GM19372 (cell line): ENCODE measurements around the gene TIGAR.

Experiments
- ATAC-seq: cut with Tn5 transposase; IDR thresholded peaks from one replicate; pipeline ENCODE4 v1.9.1; 2021; ENCODE audit warnings: mild to moderate bottlenecking, low read depth, moderate library complexity; ENCODE audit not compliant: unreplicated experiment

The TIGAR gene

DNA sequence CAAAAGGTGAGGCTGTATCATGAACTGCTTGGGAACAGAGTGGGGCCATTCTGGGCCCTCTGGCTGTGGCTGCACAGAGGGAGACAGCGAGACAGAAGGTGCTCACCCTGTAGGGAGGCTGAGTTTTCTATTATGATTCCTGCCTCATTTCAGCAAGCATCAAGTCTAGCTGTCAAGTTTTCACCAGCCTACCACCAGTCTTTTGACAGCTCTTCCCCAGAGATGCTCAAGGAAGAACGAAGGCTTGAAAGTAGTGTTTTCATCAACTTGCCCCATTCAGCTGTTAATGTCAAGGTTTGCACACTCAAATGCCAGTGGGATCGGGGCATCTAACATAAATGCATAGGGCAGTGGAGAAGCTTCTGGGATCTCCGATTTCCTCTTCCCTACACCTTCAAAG lies 48.5 kb downstream of the TIGAR start:
- no peak for ATAC-seq

DNA sequence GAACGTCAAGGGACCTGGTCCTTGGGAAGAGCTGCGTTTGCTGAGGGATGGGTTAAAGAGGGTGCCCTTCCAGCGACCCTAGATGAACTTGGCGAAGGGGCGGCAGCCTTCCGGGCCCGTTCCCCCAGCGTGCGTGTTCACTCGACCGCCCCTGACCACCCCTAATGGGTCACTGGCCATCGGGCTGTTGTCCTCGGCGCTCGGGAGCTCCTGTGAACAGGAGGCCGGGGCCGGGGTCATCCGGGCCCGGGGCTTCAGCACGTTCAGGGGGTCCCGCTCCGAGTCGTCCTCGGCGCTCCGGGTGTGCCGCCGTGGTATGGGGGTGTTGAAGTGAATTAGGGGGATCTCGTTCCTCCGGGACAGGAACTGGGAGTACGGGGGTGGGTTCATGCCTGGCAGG lies 49.3 kb downstream of the TIGAR start:
- no peak for ATAC-seq

GRCh38 chr12:4372653-4373052 lies 51.6 kb downstream of the TIGAR start:
- no peak for ATAC-seq

- ATAC-seq: no peak
Observed at GRCh38 chr12:4375449-4375848, 54.4 kb downstream of the TIGAR start.

DNA sequence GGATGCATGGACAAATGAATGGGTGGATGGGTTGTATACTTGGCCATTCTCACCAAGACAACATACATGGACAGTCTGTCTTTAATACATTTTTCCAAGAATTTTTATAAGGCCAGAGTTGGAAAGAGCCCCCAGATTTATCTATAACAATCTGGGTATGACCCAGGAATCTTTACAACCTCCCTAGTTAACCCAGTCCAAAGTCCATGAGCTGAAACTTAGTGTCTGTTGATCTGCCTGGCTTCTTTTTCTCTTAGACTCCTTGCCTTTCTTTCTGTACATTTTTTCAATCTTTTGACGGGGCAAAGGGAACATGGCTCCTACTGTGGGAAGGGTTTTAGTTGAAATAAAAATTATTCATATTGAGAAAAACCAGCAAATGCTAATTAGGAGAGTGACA lies 57.8 kb downstream of the TIGAR start:
- ATAC-seq: no peak

GRCh38 chr12:4379405-4379804 lies 58.4 kb downstream of the TIGAR start, which contains the start of gene FGF23:
TSS of gene FGF23 (minus strand) at chr12:4379712. CDS start at chr12:4379582, 130 bp downstream.
- no peak for ATAC-seq

GRCh38 chr12:4380332-4380731 lies 59.3 kb downstream of the TIGAR start:
- ATAC-seq: no peak

DNA sequence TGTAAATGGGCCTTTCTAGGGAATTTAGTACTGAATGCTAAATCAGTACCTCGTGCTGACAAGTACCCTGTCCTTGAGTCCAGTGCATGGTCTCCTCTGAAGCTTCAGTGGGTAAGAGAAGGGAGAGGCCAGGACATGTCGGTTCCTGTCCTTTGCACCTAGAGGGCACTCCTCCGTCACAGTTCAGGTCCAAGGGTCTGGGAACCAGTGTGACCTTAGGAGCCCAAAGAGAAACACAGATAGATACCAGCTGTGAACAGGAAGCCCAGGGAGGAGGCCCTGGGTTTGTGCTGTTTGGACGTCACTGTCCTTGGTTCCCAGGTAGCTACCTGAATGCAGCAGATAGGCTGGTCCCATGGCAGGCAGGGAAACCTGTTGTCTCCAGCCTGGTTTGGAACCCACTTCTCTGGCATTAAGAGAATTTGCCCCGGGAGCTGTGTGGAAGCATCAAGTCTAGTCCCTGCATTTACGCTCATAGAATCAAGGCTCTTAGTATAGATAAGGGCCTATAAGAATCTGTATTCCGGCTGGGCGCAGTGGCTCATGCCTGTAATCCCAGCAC lies 62.4 kb downstream of the TIGAR start:
- ATAC-seq: no peak

GRCh38 chr12:4386801-4387200 lies 65.8 kb downstream of the TIGAR start:
- no peak for ATAC-seq

DNA sequence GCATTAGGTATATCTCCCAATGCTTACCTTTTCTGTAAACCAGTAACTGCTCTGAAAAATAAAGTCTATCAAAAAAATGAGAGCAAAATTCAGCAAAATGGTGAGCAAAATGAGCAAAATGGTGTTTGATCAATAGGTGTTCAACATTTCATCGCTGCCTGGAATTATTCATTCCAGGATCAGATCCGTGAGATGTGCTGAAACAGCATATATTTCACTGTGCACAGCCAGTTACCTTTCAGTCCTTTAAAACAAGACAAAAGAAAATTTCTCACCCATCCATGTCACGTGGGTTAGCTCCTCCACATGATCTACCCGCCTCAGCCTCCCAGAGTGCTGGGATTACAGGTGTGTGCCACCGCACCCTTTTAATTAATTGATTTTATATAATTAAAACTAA lies 66.6 kb downstream of the TIGAR start:
- ATAC-seq: no peak

- no peak for ATAC-seq
Observed at GRCh38 chr12:4388032-4388431, 67.0 kb downstream of the TIGAR start.

- ATAC-seq: no peak
Observed at GRCh38 chr12:4388662-4389061, 67.6 kb downstream of the TIGAR start.

DNA sequence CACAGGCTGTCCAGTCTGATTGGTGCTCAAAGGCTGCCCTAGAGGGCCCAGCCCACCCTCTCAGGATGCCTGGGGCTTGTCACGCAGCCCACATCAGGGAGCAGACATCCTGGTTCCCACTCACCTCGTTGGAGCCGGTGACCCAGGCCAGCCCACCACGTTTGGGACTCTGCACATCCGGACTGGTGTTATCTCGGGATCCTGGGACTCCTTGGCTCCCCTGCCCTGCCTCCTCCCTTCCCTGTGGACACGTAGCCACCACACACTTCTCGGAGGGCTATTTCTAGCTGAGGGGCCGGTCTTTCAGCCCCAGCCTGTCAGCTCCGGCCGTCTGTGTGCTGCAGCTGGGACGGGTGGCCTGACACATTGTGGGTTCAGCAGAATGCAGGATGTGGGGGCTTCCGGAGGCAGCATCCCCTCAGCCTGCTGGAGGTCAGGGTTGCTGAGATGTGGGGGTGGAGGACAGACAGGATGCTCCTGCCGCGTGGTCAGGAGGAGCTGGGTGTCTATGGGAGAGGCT lies 71.3 kb downstream of the TIGAR start:
- ATAC-seq: no peak

- no peak for ATAC-seq
Observed at GRCh38 chr12:4393211-4393610, 72.2 kb downstream of the TIGAR start.

DNA sequence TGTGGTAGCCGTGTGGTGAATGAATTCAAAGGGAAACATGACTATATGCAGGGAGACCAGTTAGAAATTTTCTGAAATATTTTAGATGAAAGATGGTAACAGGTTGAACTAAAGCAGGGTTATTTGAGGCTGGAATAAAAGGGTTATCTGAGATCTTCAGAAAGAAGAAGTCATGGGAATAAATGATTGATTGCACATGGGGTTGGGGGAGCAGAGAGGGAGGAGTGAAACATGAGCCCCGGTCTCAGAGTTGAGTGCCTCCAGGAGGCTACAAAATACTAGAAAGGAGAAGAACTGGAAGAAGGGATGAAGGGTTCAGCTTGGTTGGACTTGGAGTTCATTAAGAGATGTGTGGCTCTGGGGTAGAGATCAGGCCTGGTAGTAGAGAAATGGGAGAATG lies 74.8 kb downstream of the TIGAR start:
- no peak for ATAC-seq

DNA sequence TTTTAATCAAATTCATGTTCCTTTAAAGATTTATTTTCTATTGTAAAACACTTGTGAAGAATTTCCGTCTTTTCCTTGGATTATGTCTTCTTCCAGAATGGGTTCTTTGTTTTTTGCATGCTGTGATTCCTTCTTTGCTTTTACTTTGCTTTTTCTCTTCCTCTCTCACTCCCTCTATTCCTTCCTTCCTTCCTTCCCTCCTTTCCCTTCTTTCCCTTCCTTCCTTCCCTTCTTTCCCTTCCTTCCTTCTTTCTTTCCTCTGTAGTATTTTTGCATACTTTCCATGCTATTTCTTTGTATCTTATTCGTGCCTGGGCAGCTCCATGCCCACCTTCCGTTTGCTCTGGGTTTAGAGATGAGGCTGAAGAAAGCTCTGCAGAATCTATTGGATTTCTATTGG lies 80.1 kb downstream of the TIGAR start:
- no peak for ATAC-seq

GRCh38 chr12:4402996-4403395 lies 82.0 kb downstream of the TIGAR start:
- ATAC-seq: no peak
